ENCODE data around the gene ABHD17A. TPM values are rescaled to one million over a fixed set of nuclear protein-coding genes. Genes with fewer than 3 reads are reported as not detected.

Gene ABHD17A
- total RNA-seq, 1 donor from 2014 or later, result 58.1 TPM

DNA sequence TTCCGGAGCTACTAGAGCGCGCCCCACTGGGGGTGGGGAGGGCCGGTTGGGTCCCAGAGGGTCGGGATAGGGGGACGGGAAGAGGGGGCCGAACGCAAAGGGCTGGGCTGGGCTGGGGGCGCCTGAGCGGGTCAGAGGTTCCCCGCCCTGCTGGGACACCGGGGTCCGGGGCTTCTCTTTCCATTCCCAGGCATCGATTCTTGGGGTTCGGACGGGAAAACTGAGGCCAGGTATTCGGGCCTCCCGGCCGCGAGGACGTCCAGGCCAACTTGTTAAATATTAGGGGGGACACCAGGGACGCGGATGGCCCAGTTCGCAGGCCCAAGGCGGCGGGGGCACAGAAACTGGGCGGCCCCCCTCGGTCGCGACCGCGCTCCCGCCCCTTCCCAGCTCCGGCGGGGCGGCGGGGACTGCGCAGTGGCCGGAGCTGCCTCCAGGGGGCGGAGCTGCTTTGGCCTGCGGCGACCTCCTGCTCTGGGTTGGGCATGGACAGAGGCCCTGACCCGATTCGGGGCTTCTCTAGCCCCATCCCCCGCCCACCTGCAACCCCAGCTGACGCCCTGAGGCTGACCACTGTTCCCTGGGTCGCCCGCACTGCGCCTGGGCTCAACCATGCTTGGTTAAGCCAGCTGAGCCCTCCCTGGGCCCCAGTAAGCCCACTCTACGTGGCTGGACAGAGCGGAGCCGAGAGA lies 20.7 kb downstream of the ABHD17A start:
- no peak for DNase-seq (ENCODE audit: low spot score)

DNA sequence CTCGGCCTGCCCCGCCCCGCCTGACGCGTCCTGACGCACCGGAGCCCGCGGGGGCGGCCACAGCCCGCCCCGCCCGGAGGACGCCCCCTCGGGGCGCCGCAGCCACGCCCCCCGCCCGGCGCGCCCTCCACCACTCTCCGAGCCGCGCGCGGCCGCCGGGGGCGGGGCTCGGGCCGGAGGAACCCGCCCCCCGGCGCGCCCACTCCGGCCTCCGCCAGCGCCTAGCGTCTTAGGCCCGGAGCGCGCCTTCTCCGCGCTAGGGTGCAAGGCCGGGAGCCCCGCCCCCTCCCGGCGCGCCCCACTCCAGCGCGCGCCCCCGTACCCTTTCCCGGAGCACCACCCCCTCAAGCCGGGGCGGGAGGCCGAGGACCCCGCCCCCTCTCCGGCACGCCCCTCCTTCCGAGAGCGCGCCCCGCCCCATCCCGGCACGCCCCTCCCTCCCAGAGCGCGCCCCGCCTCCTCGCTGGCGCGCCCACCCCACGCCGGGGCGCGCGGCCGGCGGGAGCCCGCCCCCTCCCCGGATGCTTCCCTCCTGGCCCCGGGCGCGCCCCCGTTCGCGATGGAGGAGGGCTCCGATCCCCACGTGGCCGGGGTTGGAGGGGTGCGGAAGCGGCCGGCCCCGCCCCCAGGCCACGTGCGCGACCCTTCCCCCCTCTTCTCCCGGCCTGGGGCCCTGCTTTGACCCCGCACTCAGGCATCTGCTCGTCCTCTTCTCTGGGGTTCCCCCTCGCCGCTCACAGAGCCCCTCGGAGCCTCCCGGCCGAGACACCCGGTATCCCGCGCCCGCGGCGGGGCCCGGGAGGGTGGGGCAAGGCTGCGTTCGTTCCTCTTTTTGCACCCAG lies 21.4 kb downstream of the ABHD17A start:
- DNase-seq (ENCODE audit: low spot score), result peak; percentile 92

DNA sequence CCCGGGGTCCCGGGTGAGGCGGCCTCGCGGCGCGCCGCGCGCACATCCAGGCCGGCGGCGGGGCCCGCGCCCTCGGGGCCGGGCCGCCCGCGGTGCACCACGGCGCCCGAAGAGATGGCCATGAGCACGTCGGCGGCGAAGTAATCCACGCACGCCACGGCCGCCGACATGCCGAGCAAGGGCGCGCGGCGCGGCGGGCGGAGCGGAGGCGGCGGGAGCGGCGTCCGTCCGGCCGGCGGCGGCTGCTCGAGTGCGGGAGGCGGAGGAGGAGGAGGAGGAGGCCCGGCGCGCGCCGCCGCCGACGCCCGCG lies 22.0 kb downstream of the ABHD17A start, which contains the start of gene KLF16:
Gene KLF16, minus strand, starts transcription at position 252 of the 310 bp plus-strand sequence. Its CDS starts 82 bp downstream, at position 170.
- DNase-seq (ENCODE audit: low spot score), result no peak

DNA sequence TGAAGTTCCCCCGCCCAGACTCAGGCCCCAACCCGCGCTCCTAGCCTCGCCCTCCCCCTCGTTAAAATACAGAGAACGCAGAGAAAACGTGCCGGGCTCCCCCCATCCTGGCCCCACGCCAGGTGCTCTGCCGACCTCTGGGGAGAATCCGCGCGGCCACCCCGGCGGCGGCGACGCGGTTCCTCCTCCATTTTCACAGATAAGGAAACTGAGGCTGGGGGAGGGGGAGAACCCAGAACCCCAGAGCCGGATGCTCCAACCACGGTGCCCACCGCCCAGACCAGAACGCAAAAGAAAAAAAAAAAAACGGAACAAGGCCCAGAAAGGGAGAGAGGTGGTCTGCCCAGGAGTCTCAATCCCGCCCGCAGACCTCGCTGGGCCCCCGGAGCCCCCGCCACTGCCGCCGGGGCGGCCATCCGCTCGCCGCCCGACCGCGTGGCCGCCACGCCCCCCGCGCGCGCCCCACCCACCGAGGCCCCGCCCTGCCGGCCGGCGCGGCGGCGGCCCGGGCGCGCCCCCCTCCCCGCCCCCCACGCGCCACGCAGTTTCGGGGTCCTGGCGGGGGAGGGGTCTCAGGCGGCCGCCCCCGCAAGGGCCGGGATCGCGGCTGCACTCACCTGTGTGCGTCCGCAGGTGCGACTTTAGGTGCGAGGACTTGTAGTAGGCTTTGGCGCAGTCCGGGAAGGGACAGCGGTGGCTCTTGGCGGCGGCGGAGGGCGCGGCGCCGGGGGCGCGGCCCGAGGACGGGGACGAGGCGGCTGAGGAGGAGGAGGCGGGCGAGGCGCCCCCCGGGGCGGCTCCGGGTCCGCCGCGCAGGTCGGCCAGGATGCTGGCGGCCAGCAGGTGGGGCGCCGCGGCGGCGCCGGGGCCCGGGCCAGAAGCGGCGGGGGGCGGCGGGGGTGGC lies 22.6 kb downstream of the ABHD17A start:
- DNase-seq (ENCODE audit: low spot score), result no peak

DNA sequence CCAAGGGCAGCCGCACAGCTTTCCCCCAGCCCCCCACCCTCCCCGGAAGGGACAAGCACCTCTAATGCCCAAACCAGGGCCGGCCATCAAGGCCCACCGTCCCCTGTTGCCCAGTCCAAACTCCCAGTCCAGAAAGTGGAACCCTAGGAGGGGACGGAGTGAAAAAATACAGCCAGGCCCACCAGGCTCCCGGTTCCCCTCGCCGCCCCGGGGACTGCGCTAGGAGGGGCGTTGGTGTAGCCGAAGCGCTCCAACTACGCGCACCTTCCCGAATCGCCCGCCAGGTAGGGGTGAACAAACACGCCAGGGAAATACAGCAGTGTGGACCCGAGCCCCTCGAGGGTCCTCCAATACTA lies 23.2 kb downstream of the ABHD17A start:
- DNase-seq (ENCODE audit: low spot score), result no peak

DNA sequence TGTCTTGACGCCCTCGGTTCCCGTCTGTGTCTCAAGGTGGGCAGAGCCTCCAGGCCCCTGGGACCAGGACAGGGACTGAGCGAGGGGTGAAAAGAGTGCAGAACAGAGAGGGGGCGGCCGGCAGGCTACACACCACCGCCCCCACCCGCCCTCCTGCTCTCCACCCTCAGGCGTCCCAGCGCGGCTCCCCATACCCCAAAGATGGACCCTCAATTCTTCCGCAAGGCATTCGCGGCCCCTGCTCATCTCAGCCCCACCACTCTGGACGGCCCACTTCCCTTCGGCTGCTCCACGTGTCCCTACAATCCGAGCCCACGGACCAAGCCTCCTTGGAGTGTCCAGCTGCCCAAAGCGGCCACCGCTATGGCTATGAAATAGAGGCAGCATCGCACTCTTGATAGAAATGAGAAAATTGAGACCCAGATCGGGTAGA lies 23.7 kb downstream of the ABHD17A start:
- no peak for DNase-seq (ENCODE audit: low spot score)

DNA sequence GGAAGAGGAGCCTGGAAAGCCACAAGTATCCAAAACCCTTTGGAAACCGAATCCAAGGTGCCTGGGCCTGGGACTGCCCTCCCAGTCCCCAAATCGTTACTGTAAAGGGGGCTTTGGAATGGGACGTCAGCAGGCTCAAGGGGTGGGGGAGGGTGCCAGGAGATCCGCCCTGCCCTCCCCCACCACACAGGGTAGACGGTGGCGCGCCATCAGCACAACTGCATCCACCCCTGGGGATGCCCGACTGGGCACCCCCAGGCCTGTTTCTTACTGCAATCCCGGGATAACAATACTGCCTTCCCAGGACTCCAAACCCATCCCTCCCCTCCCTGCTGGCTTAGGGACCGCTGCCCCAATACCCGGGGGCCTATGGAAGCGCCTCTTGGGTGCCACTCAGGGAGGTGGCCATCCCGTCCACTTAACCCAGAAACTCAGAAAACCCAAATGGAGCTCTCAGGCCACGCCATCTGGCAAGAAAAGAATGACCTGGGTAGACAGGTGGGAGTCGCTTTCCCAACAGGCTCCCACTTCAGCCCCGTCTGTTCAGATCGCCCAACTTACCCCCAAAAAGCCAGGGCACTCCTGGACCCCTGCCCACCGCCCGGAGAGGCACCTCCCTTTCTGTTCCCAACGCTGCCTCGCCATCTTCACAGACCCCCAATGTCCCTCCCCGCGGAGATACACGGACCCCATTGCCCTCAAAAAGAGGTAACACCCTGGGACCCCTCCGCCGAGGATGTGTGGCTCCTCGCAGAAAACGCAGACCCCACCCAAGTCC lies 24.3 kb downstream of the ABHD17A start:
- DNase-seq (ENCODE audit: low spot score), result no peak

DNA sequence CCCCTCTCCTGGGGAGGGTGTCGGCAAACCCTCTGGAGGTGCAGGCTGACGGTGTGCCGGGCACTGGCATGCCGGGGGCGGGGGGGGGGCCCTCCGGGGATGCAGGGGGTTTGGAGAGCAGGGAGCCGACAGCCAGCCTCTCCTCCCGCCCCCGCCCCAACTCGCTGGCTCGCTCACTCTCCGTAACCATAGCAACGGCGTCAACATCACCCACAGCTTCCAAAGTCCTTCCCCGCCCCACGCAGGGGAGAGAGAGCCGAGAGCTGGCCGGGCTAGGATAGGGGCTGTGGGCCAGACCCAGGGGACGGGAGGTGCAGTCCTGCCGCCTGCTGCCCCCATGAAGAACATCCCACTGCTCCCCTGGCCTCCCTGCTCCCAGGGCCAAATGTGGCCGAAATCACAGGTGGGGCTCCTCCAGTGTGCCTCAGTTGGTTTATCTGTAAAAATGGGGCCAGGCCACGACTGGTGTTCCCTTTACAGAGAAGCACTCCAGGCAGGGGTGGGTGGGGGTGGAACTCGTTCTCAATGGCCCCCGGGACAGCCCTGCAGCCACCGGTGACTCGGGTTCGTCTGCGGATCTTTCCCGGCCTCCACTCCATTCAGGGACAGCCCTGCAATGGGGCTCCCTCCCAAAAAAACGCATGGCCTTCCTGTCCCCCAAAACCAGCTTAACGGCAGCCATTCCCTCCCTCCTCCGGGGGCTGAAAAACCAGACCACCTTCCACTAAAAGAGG lies 25.1 kb downstream of the ABHD17A start:
- DNase-seq (ENCODE audit: low spot score), result no peak

DNA sequence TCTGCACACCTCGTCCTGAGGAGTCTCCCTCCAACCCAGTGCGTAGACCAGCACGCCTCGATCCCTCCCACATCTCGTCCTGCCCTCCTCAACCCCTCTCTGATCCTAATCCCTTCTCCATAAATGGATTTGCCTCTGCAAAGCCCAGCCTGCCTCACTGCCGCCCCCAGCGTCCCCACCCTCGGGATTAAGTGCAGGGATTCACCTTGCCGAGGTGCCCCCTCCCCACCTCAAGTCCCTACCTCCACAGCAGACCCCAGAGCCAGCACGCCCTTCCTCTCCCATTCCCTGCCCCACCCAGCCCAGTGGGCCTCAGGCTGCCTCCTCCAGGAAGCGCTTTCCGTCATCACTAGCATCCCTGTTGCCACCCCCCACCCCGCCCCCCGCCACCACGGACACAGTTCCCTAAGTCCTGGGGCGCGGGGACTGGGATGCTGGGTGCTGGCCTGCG lies 25.9 kb downstream of the ABHD17A start:
- no peak for DNase-seq (ENCODE audit: low spot score)

DNA sequence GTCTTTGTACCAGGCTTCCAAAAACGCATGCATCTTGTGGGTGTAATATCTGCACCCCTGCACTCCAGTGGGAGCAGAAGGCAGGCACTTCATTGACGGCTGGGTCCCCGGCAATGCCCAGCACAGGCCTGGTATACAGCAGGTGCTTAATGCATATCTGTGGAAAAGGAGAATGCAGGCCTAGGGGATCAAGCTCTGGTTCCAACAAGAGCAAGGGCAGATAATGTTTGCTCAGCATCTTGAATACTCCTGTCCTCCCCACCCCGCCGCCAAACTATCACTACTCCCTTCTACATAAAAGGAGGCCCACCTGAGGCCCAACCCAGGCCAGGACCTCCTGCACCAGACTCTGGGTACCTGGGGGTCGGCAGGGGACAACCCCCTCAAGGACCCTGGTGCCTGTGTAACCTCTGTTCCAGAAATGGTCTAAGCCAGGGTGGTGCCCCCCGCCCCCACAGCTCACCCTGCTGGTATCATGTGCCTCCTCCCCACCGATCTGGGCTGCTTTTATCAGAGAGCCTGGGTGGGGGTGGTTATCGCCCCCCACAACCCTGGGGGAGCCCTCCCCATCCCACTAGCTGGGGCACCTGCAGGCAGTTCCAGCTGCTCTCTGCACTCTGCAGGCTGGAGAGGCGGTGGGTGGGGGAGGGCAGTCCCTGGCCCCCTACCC lies 26.7 kb downstream of the ABHD17A start:
- DNase-seq (ENCODE audit: low spot score), result no peak

DNA sequence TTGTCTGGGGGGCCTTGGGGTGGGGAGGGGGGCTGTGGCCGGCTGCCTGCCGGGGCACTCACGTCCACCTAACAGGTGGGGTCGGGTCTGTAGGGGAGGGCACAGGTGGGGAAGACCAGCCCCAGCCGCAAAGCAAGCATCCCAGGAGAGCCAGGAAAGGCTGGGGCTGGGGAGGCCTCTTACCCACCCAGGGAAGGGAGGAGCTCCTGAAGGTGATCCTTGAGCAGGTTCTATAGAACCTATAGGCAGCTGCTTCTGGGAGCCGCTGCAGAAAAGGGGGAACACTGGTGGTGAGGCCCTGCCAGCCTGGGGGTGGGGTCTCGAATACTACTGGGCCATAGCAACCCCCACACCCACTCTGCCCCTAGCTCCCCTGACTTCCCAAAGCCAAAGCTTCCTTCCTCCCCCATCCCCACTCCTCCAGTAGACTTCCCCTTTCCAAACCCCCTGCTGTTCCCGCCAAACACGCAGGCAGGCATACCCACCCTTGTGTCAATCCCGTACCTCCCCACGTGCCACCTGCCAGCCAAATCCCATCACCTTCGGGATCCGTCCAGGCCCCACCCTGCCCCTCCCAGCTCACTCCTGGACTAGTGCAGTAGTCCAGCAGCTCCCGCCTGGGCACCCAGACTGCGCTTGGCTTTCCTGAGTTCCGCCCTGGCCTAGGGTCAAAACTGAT lies 27.5 kb downstream of the ABHD17A start:
- DNase-seq (ENCODE audit: low spot score), result no peak

DNA sequence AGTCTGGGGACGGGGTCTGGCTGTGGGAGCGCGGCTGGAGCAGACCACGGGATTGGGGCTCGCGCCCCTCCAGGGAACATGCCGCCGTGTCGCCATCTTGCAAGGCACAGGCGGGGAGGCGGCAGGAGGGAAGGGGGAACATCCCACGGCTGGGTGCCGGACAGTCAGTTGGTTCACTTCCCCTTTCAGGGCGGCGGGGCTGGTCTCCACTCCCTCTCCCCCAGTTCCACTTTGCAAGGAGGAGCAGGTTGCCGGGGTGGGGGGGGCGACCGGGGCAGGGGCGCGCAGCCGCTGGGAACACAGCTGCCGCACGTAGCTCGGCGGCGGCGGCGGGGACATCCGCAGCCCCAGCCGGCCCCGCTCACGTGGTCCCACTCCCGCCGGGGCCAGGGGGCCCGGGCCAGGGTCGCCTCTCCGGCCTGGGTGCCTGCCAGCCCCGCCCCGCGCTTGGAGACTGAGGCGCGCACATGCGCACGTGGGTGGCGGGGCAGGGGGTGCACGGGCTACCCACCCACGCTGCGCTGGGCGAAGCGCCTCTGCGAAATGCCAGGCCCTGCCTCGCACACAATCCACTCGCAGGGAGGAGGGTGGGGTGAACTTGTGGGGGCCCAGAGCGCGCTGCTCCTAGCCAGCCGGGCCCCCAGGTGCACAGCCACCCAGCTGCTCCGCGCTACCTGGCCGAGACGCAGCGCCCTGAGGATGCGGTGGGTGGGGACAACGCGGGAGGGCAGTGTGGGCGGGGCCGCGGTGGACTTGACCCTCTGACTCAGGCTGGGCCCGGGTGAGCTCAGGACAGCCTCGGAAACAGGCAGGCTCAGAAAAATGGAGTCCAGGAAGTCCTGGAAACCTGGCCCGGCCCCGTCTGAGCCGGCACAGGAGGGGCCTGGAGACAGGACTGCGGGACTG lies 28.3 kb downstream of the ABHD17A start:
- DNase-seq (ENCODE audit: low spot score), result peak; percentile 86

DNA sequence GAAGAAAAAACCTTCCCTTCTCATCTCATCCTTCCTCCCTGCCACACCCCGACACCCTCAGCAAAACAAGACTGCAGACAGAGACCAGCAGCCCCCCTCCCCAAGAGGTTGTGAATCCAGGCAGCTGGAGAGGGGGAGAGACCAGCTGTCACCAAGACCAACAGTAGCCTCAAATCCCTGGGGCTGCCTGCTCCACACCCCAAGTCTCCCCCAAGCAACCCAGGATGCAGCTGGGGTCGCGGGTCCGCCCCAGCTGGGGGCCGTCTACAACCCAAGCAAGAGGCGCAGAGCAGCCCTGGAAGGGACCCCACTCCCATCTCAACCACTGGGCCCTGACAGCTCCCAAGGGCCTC lies 29.0 kb downstream of the ABHD17A start:
- no peak for DNase-seq (ENCODE audit: low spot score)

DNA sequence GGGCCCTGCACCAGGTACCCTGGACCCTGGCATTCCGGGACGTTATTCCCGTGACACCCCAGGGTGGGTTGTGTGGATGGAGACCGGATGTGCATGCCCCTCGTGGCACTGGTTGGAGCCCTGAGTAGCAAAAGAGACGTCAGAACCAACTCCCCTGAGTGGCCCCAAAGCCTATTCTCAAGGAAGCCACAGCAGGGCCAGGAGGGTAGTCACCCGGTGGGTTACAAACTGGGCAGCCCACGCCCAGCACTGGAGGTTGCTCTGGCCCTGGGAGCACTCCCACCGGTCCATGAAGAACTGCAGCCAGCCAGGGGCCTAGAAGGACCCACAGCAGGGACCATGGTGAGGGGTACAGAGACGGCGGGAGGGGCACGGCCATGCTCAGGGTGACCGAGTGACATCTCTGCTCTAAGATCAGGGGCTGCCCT lies 29.5 kb downstream of the ABHD17A start:
- DNase-seq (ENCODE audit: low spot score), result no peak

DNA sequence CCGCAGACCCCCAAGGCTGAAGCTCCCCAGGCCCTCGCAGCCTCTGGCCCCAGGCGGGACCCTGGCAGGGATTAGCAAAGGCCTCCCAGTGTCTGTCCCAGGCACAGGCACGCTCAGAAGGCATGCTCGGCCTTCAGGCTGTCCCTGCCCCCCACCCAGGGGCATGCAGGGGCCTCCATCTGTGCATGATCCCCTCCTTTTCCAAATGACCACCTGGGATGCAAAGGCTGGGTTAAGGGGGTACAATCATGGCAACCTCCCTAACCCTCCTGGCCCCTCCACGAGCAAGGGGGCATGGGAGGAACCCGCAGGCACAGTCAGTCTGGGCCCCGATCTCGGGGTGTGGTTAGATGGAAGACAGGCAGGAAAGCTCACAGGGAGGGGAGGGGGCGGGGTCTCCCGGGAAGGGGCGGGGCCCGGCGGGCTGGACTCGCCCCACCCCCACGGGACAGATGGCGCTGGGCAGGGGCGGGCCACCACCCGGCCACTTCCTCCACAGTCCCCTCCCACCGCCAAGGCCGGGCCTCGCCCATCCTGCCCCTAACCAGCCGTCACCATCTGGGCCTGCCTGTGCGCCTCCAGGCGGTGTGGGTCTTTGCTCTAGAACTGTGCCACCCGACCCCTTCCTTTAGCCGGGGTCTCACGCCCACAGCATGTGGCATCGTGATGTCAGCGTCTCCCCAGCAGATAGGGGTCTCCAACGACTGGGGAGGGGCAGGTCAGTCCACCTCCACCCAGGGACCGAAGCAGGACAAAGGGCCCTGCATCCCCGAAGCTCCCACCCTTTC lies 30.1 kb downstream of the ABHD17A start:
- DNase-seq (ENCODE audit: low spot score), result peak; percentile 92

DNA sequence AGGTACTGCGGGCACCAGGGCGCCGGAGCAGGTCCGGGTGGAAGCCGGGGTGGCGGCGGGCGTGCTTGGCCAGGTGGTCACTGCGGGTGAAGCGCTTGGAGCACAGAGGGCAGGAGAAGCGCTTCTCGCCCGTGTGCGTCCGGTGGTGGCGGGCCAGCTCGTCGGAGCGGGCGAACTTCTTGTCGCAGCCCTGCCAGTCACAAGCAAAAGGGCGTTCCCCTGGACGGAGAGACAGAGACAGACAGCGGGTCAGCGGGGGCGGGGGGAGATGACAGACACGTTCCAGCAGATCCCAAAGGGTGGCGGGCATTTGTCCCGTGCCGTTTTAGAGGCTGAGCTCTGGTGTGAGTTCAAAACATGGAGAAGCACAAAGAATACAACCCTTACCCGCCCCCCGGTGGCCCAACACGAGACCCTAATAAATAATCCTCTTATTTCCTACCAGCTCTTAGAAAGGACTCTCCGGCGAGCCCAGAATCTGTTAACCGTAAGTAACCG lies 30.7 kb downstream of the ABHD17A start:
- no peak for DNase-seq (ENCODE audit: low spot score)

DNA sequence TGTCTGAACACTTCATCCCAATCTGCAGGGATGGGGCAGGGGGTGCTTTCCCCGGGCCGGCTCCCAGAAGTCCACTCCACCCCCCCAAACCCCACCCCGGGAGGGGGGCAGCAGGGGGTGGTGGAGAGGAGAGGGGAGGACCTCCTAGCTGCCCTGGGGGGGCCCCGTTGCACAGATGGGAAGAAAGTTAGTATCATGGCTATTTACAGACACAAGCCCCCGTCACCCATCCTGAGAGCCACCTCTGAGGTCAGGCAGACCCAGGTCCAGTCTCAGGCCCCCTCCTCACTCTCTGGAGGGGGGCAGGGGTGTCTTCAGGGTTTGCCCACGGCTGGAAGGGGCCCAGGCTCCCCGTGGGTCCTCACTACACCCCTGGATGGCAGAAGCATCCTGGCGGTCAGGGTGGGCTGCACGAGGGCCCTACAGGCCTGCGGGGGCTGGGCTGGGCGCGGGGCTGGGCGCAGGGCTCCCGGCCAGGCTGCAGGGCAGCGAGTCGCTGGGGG lies 31.2 kb downstream of the ABHD17A start:
- no peak for DNase-seq (ENCODE audit: low spot score)
